H9 (cell line): ENCODE results near the gene MGAT4A. TPM values are rescaled to one million over a fixed set of nuclear protein-coding genes. Genes with fewer than 3 reads are reported as not detected.

Experiments used
- DNase-seq: peaks from one replicate; pipeline ENCODE4 v3.0.0-alpha.2; 2017
- H2AFZ ChIP-seq: one replicate; pipeline ENCODE4 v1.6.1; 2013; ENCODE audit warnings: mild to moderate bottlenecking, low read length, control low read depth, moderate library complexity
- H2AK5ac ChIP-seq: 2 replicates; pipeline ENCODE4 v1.6.1; 2013; ENCODE audit warnings: low read length, control low read depth, mixed read lengths; ENCODE audit not compliant: insufficient read length
- H2BK120ac ChIP-seq: one replicate; pipeline ENCODE4 v1.6.1; 2013; ENCODE audit warnings: low read depth, mild to moderate bottlenecking, low read length, control low read depth, inconsistent platforms; ENCODE audit not compliant: poor library complexity, severe bottlenecking
- H2BK12ac ChIP-seq: 2 replicates; pipeline ENCODE4 v1.6.1; 2013; ENCODE audit warnings: low read length, control low read depth, mixed read lengths, low read depth; ENCODE audit not compliant: insufficient read length
- H2BK15ac ChIP-seq: 2 replicates; pipeline ENCODE4 v1.6.1; 2013; ENCODE audit warnings: low read depth, low read length, control low read depth
- H2BK20ac ChIP-seq: one replicate; pipeline ENCODE4 v1.6.1; 2013; ENCODE audit warnings: low read depth, mild to moderate bottlenecking, low read length, control low read depth, inconsistent platforms; ENCODE audit not compliant: poor library complexity, severe bottlenecking
- H2BK5ac ChIP-seq: 2 replicates; pipeline ENCODE4 v1.6.1; 2013; ENCODE audit warnings: low read length, control low read depth, mixed read lengths; ENCODE audit not compliant: insufficient read length
- H3K14ac ChIP-seq: 2 replicates; pipeline ENCODE4 v1.6.1; 2013; ENCODE audit warnings: low read length, control low read depth; ENCODE audit not compliant: insufficient read depth
- H3K18ac ChIP-seq: 2 replicates; pipeline ENCODE4 v1.6.1; 2013; ENCODE audit warnings: low read depth, mild to moderate bottlenecking, mixed read lengths, low read length, control low read depth; ENCODE audit not compliant: insufficient read length
- H3K23ac ChIP-seq: 2 replicates; pipeline ENCODE4 v1.6.1; 2013; ENCODE audit warnings: low read length, control low read depth, mixed read lengths, low read depth; ENCODE audit not compliant: insufficient read length
- H3K23me2 ChIP-seq: 2 replicates; pipeline ENCODE4 v1.6.1; 2013; ENCODE audit warnings: low read depth, mild to moderate bottlenecking, mixed read lengths, low read length, control low read depth; ENCODE audit not compliant: insufficient read length, poor library complexity, severe bottlenecking
- H3K27ac ChIP-seq: 2 replicates; pipeline ENCODE4 v1.5.1; 2013; ENCODE audit warnings: low read length, control low read depth, mixed read lengths, low read depth; ENCODE audit not compliant: insufficient read length
- H3K27me3 ChIP-seq: 2 replicates; pipeline ENCODE4 v1.6.1; 2013; ENCODE audit warnings: low read length, control low read depth, inconsistent platforms; ENCODE audit not compliant: insufficient read depth
- H3K4ac ChIP-seq: 2 replicates; pipeline ENCODE4 v1.6.1; 2013; ENCODE audit warnings: low read depth, mild to moderate bottlenecking, control low read depth, inconsistent platforms, low read length, moderate library complexity
- H3K4me1 ChIP-seq: 2 replicates; pipeline ENCODE4 v1.6.1; 2013; ENCODE audit warnings: low read length, control low read depth, inconsistent platforms; ENCODE audit not compliant: insufficient read depth
- H3K4me2 ChIP-seq: 2 replicates; pipeline ENCODE4 v1.6.1; 2013; ENCODE audit warnings: low read length, control low read depth, mixed read lengths; ENCODE audit not compliant: insufficient read length, insufficient read depth
- H3K56ac ChIP-seq: 2 replicates; pipeline ENCODE4 v1.6.1; 2013; ENCODE audit warnings: low read depth, mild to moderate bottlenecking, mixed read lengths, low read length, control low read depth; ENCODE audit not compliant: insufficient read length
- H3K79me1 ChIP-seq: 2 replicates; pipeline ENCODE4 v1.6.1; 2013; ENCODE audit warnings: low read depth, mild to moderate bottlenecking, moderate library complexity, low read length, control low read depth, inconsistent platforms; ENCODE audit not compliant: insufficient read depth, poor library complexity, severe bottlenecking
- H3K79me2 ChIP-seq: 2 replicates; pipeline ENCODE4 v1.6.1; 2013; ENCODE audit warnings: low read length, control low read depth, inconsistent platforms; ENCODE audit not compliant: insufficient read depth
- H3K9ac ChIP-seq: 2 replicates; pipeline ENCODE4 v1.6.1; 2013; ENCODE audit warnings: low read length, control low read depth, mixed read lengths; ENCODE audit not compliant: insufficient read length; ENCODE audit errors: extremely low read depth
- H3K9me3 ChIP-seq: one replicate; pipeline ENCODE4 v1.6.1; 2013; ENCODE audit warnings: low read depth, low read length, inconsistent platforms; ENCODE audit not compliant: control insufficient read depth
- H3T11ph ChIP-seq: one replicate; pipeline ENCODE4 v1.6.1; 2013; ENCODE audit warnings: mild to moderate bottlenecking, low read length, control low read depth, inconsistent platforms
- H4K20me1 ChIP-seq: one replicate; pipeline ENCODE4 v1.6.1; 2013; ENCODE audit not compliant: control insufficient read depth, insufficient read length, insufficient read depth
- H4K5ac ChIP-seq: 2 replicates; pipeline ENCODE4 v1.6.1; 2013; ENCODE audit warnings: low read depth, mild to moderate bottlenecking, mixed read lengths, low read length, control low read depth; ENCODE audit not compliant: insufficient read length
- H4K8ac ChIP-seq: replicated peaks from 2 replicates; pipeline ENCODE4 v1.6.1; 2013; ENCODE audit warnings: low read length, control low read depth, mixed read lengths, low read depth; ENCODE audit not compliant: insufficient read length
- H4K91ac ChIP-seq: 2 replicates; pipeline ENCODE4 v1.6.1; 2013; ENCODE audit warnings: low read depth, mild to moderate bottlenecking, moderate library complexity, mixed read lengths, low read length, control low read depth; ENCODE audit not compliant: insufficient read length
- H3K27ac Mint-ChIP-seq, 3 experiments: 2 replicates in 2 of 3; 3 replicates in 1 of 3; pipeline ENCODE4 v1.8.0; 2020 to 2021; ENCODE audit warnings: mixed read lengths in 3 of 3, mild to moderate bottlenecking in 1 of 3, moderate library complexity in 1 of 3
- H3K27me3 Mint-ChIP-seq: 2 replicates; pipeline ENCODE4 v1.8.0; 2021; ENCODE audit warnings: low read depth, mild to moderate bottlenecking, moderate library complexity, mixed read lengths
- H3K36me3 Mint-ChIP-seq, 3 experiments: 2 replicates in 2 of 3; 3 replicates in 1 of 3; pipeline ENCODE4 v1.8.0; 2020 to 2021; ENCODE audit warnings: low read depth in 3 of 3, mixed read lengths in 3 of 3; ENCODE audit not compliant: insufficient read depth in 1 of 3
- H3K4me1 Mint-ChIP-seq, 2 experiments: 2 replicates each; pipeline ENCODE4 v1.8.0; 2020; ENCODE audit warnings: mixed read lengths in 2 of 2
- H3K4me3 Mint-ChIP-seq, 2 experiments: 2 replicates in 1 of 2; 3 replicates in 1 of 2; pipeline ENCODE4 v1.8.0; 2020 to 2021; ENCODE audit warnings: mild to moderate bottlenecking in 2 of 2, mixed read lengths in 2 of 2, moderate library complexity in 1 of 2
- H3K9me3 Mint-ChIP-seq, 2 experiments: 2 replicates in 1 of 2; 3 replicates in 1 of 2; pipeline ENCODE4 v1.8.0; 2020; ENCODE audit warnings: mild to moderate bottlenecking in 2 of 2, mixed read lengths in 2 of 2, moderate library complexity in 1 of 2
- CTCF ChIP-seq: fragments of 200-600 bp; sonication (generic); conservative IDR thresholded peaks from 3 replicates; pipeline ENCODE4 v1.8.0; 2021; ENCODE audit warnings: antibody characterized with exemption, mild to moderate bottlenecking
- WGBS: extraction: QIAGEN DNeasy Blood & Tissue Kit; methylation state at CpG from one replicate; pipeline ENCODE4 v1.1.7; 2013; ENCODE audit warnings: missing lambda C conversion rate, low lambda C conversion rate, mixed read lengths; ENCODE audit not compliant: insufficient read length; ENCODE audit errors: extremely low coverage; 5-methylcytosine and 5-hydroxymethylcytosine counted together
- total RNA-seq: library from RNA; stranded (reverse); gene quantifications from 2 replicates; pipeline ENCODE4 v1.2.1, GENCODE V29; 2021

Gene MGAT4A
- total RNA-seq, 1 experiment from 2014 or later, result 3.5 TPM

GRCh38 chr2:98691303-98691702 lies 39.6 kb downstream of the MGAT4A start:
- H2BK5ac ChIP-seq, result no peak overlapping the region
- no peak overlapping the region for H3K18ac ChIP-seq
- no peak overlapping the region for H3K27ac ChIP-seq
- Mint-ChIP-seq H3K36me3 (no peaks in the 10 kb centered on the region), H3K27me3 (no peaks in the 10 kb centered on the region), H3K9me3 (no peaks in the 10 kb centered on the region), H3K4me1 (peaks cover 4 to 7% of the 10 kb centered on the region in 2 experiments), H3K27ac (no peak overlapping the region), H3K4me3 (no peak overlapping the region)
- TF ChIP-seq CTCF, result no peak
- H3K4me2 ChIP-seq, result no peak overlapping the region
- no peak overlapping the region for H2BK12ac ChIP-seq
- no peak overlapping the region for H3K14ac ChIP-seq
- no peak overlapping the region for H2AFZ ChIP-seq
- no peak overlapping the region for H4K5ac ChIP-seq
- H3K4me1 ChIP-seq, result no peaks in the 10 kb centered on the region
- H4K91ac ChIP-seq, result no peak overlapping the region
- H2BK20ac ChIP-seq, result no peak overlapping the region
- H3K9ac ChIP-seq, result no peak overlapping the region
- no peak overlapping the region for H2BK15ac ChIP-seq
- no peaks in the 10 kb centered on the region for H3K27me3 ChIP-seq
- H3K9me3 ChIP-seq, result no peaks in the 10 kb centered on the region
- H3K79me1 ChIP-seq, result no peaks in the 10 kb centered on the region
- no peak overlapping the region for H2AK5ac ChIP-seq
- H3T11ph ChIP-seq, result no peak overlapping the region
- H4K8ac ChIP-seq, result no peak overlapping the region
- no CpG with 5 or more reads among the region's 3 CpGs for WGBS
- H3K79me2 ChIP-seq, result no peaks in the 10 kb centered on the region
- H4K20me1 ChIP-seq, result no peaks in the 10 kb centered on the region
- H2BK120ac ChIP-seq, result no peak overlapping the region
- no peak overlapping the region for H3K23ac ChIP-seq
- H3K4ac ChIP-seq, result no peak overlapping the region
- no peak overlapping the region for H3K56ac ChIP-seq
- DNase-seq, result no peak
- H3K23me2 ChIP-seq, result no peaks in the 10 kb centered on the region
